T-helper 17 cell (primary cell): Measurements from ENCODE around the gene CD101. TPM values are rescaled to one million over a fixed set of nuclear protein-coding genes. Genes with fewer than 3 reads are reported as not detected.
A peak's percentile ranks its signal among the peaks of the same experiment; 100 is the strongest.
"Not testable (repeated sequence)": the region's sequence is repeated elsewhere in the genome, so short reads cannot be mapped to it uniquely, and the experiment has no call there.

Source experiments
- ATAC-seq: fragments of 150-1000 bp; cut with Tn5 transposase; 2 replicates; pipeline ENCODE4 v1.10.0; 2021; ENCODE audit warnings: mild to moderate bottlenecking, moderate library complexity
- DNase-seq, 3 donors: peaks; one replicate each; pipeline versions ENCODE4 v3.0.0 to v3.0.0-alpha.2; 2020 to 2021
- H3K9me3 ChIP-seq: one replicate; pipeline ENCODE4 v1.7.0; 2013; ENCODE audit warnings: low read length, mild to moderate bottlenecking; ENCODE audit not compliant: control insufficient read depth, poor library complexity, severe bottlenecking
- H3K27ac Mint-ChIP-seq: one replicate; pipeline ENCODE4 v1.8.0; 2022; ENCODE audit warnings: mild to moderate bottlenecking, moderate library complexity, mixed read lengths
- H3K27me3 Mint-ChIP-seq: one replicate; pipeline ENCODE4 v1.8.0; 2022; ENCODE audit warnings: mixed read lengths
- H3K36me3 Mint-ChIP-seq: one replicate; pipeline ENCODE4 v1.8.0; 2022; ENCODE audit warnings: low read depth, mixed read lengths
- H3K4me1 Mint-ChIP-seq: one replicate; pipeline ENCODE4 v1.8.0; 2022; ENCODE audit warnings: mild to moderate bottlenecking, mixed read lengths
- H3K4me3 Mint-ChIP-seq: one replicate; pipeline ENCODE4 v1.8.0; 2022; ENCODE audit warnings: mild to moderate bottlenecking, moderate library complexity, mixed read lengths
- total RNA-seq, 4 donors: library from RNA in 2 of 4; stranded (reverse) in 2 of 4; gene quantifications; one replicate each; pipeline ENCODE4 v1.2.3 and lab custom pipeline; 2022 to 2026

The CD101 gene
- total RNA-seq, 2 donors from 2014 or later: 1.9 to 5.7 TPM

- H3K4me3 Mint-ChIP-seq: no peak overlapping the region
- no peaks in the 10 kb centered on the region for H3K9me3 ChIP-seq
- H3K4me1 Mint-ChIP-seq: no peaks in the 10 kb centered on the region
- ATAC-seq (no peak), DNase-seq (no peak)
- peaks cover 3% of the 10 kb centered on the region for H3K36me3 Mint-ChIP-seq
- H3K27ac Mint-ChIP-seq: no peak overlapping the region
- H3K27me3 Mint-ChIP-seq: peaks cover 5% of the 10 kb centered on the region
Measured at GRCh38 chr1:116971965-116972673, 29.4 kb upstream of the CD101 start.

GRCh38 chr1:116972674-116973030, 28.9 kb upstream of the CD101 start:
- H3K4me3 Mint-ChIP-seq: no peak overlapping the region
- DNase-seq: no peak
- H3K9me3 ChIP-seq: no peaks in the 10 kb centered on the region
- H3K27ac Mint-ChIP-seq: no peak overlapping the region
- H3K36me3 Mint-ChIP-seq: peaks cover 3% of the 10 kb centered on the region
- no peaks in the 10 kb centered on the region for H3K4me1 Mint-ChIP-seq
- ATAC-seq: no peak
- H3K27me3 Mint-ChIP-seq: peaks cover 5% of the 10 kb centered on the region

- not testable (repeated sequence) for H3K36me3 Mint-ChIP-seq, ATAC-seq, DNase-seq, H3K27ac Mint-ChIP-seq, H3K4me3 Mint-ChIP-seq, H3K9me3 ChIP-seq, H3K27me3 Mint-ChIP-seq, H3K4me1 Mint-ChIP-seq
Measured at GRCh38 chr1:116980309-116980708, 21.3 kb upstream of the CD101 start.

- DNase-seq (no peak), ATAC-seq (no peak)
- peaks cover 16% of the 10 kb centered on the region for H3K4me1 Mint-ChIP-seq
- no peak overlapping the region for H3K27ac Mint-ChIP-seq
- H3K27me3 Mint-ChIP-seq: no peaks in the 10 kb centered on the region
- no peak overlapping the region for H3K4me3 Mint-ChIP-seq
- H3K9me3 ChIP-seq: no peaks in the 10 kb centered on the region
- no peaks in the 10 kb centered on the region for H3K36me3 Mint-ChIP-seq
Measured at GRCh38 chr1:116981521-116982037, 20.0 kb upstream of the CD101 start.

GRCh38 chr1:116982319-116983004, 19.1 kb upstream of the CD101 start:
- ATAC-seq (no peak), DNase-seq (no peak)
- Mint-ChIP-seq H3K4me3 (no peak overlapping the region), H3K4me1 (peaks cover 25% of the 10 kb centered on the region), H3K27me3 (no peaks in the 10 kb centered on the region), H3K36me3 (no peaks in the 10 kb centered on the region), H3K27ac (no peak overlapping the region)
- H3K9me3 ChIP-seq: no peaks in the 10 kb centered on the region

GRCh38 chr1:116983112-116983511, 18.4 kb upstream of the CD101 start:
- Mint-ChIP-seq H3K4me1 (peaks cover 27% of the 10 kb centered on the region), H3K4me3 (no peak overlapping the region), H3K27ac (no peak overlapping the region), H3K27me3 (no peaks in the 10 kb centered on the region), H3K36me3 (no peaks in the 10 kb centered on the region)
- ATAC-seq (no peak), DNase-seq (no peak)
- no peaks in the 10 kb centered on the region for H3K9me3 ChIP-seq

- ATAC-seq (no peak), DNase-seq (no peak)
- Mint-ChIP-seq H3K27me3 (no peaks in the 10 kb centered on the region), H3K27ac (no peak overlapping the region), H3K36me3 (no peaks in the 10 kb centered on the region), H3K4me1 (peaks cover 28% of the 10 kb centered on the region), H3K4me3 (no peak overlapping the region)
- H3K9me3 ChIP-seq: no peaks in the 10 kb centered on the region
Measured at GRCh38 chr1:116983678-116984077, 17.9 kb upstream of the CD101 start.

GRCh38 chr1:116984406-116985160, 17.0 kb upstream of the CD101 start:
- H3K4me1 Mint-ChIP-seq: peaks cover 29% of the 10 kb centered on the region

GRCh38 chr1:116986421-116987255, 14.9 kb upstream of the CD101 start:
- peak in 2 of 3 donors; percentile 15 to 19 for DNase-seq
- H3K27me3 Mint-ChIP-seq: no peaks in the 10 kb centered on the region
- peaks cover 38% of the 10 kb centered on the region for H3K4me1 Mint-ChIP-seq
- peak overlapping the region; percentile 98 for H3K4me3 Mint-ChIP-seq
- H3K9me3 ChIP-seq: no peaks in the 10 kb centered on the region
- H3K36me3 Mint-ChIP-seq: no peaks in the 10 kb centered on the region
- peak overlapping the region; percentile 95 for H3K27ac Mint-ChIP-seq
- ATAC-seq: peak; percentile 69

More at GRCh38 chr1:116984406-116985160, 17.0 kb upstream of the CD101 start:
- no peaks in the 10 kb centered on the region for H3K27me3 Mint-ChIP-seq
- H3K4me3 Mint-ChIP-seq: no peak overlapping the region
- H3K36me3 Mint-ChIP-seq: no peaks in the 10 kb centered on the region
- no peak overlapping the region for H3K27ac Mint-ChIP-seq
- ATAC-seq (no peak), DNase-seq (no peak)
- no peaks in the 10 kb centered on the region for H3K9me3 ChIP-seq

- Mint-ChIP-seq H3K4me1 (peaks cover 41% of the 10 kb centered on the region), H3K27me3 (no peaks in the 10 kb centered on the region), H3K27ac (peak overlapping the region; percentile 95), H3K36me3 (no peaks in the 10 kb centered on the region), H3K4me3 (peak overlapping the region; percentile 98)
- H3K9me3 ChIP-seq: no peaks in the 10 kb centered on the region
- DNase-seq: peak; percentile 31 to 57 (median 40)
- ATAC-seq: peak; percentile 91
Measured at GRCh38 chr1:116987256-116987555, 14.4 kb upstream of the CD101 start.

GRCh38 chr1:116988248-116988647, 13.3 kb upstream of the CD101 start:
- DNase-seq (no peak), ATAC-seq (no peak)
- Mint-ChIP-seq H3K36me3 (peaks cover 2% of the 10 kb centered on the region), H3K4me1 (peaks cover 37% of the 10 kb centered on the region), H3K4me3 (no peak overlapping the region), H3K27ac (no peak overlapping the region), H3K27me3 (no peaks in the 10 kb centered on the region)
- H3K9me3 ChIP-seq: no peaks in the 10 kb centered on the region

GRCh38 chr1:116988908-116989307, 12.7 kb upstream of the CD101 start:
- no peak for DNase-seq
- Mint-ChIP-seq H3K4me1 (peaks cover 37% of the 10 kb centered on the region), H3K27ac (no peak overlapping the region), H3K36me3 (peaks cover 2% of the 10 kb centered on the region), H3K27me3 (no peaks in the 10 kb centered on the region), H3K4me3 (peak overlapping the region; percentile 12)
- no peak for ATAC-seq
- H3K9me3 ChIP-seq: no peaks in the 10 kb centered on the region

- no peak overlapping the region for H3K27ac Mint-ChIP-seq
- no peak overlapping the region for H3K4me3 Mint-ChIP-seq
- H3K36me3 Mint-ChIP-seq: peaks cover 2% of the 10 kb centered on the region
- no peaks in the 10 kb centered on the region for H3K9me3 ChIP-seq
- H3K4me1 Mint-ChIP-seq: peaks cover 34% of the 10 kb centered on the region
- DNase-seq (no peak), ATAC-seq (no peak)
- no peaks in the 10 kb centered on the region for H3K27me3 Mint-ChIP-seq
Measured at GRCh38 chr1:116989835-116990234, 11.7 kb upstream of the CD101 start.
